H1 (cell line): ENCODE results near the gene GGA1. TPM values are rescaled to one million over a fixed set of nuclear protein-coding genes. Genes with fewer than 3 reads are reported as not detected.
A peak's percentile ranks its signal among the peaks of the same experiment; 100 is the strongest.

Experiments used
- CTCF ChIA-PET: fragments of 300-600 bp; sonication (Branson Sonifier 250); formaldehyde crosslinking; loops from one replicate; lab custom pipeline; 2021; ENCODE audit not compliant: partially characterized antibody; lab: Charles Lee
- POLR2A ChIA-PET: fragments of 300-600 bp; sonication (Branson Sonifier 250); formaldehyde crosslinking; loops from one replicate; lab custom pipeline; 2021; ENCODE audit warnings: inconsistent platforms; ENCODE audit not compliant: partially characterized antibody; lab: Charles Lee
- DNase-seq, 2 experiments: peaks; one replicate each; pipeline versions ENCODE4 v3.0.0 to v3.0.0-alpha.2; 2010 to 2022; ENCODE audit warnings: low spot score in 2 of 2, low read depth in 1 of 2, mixed read lengths in 1 of 2
- FAIRE-seq: peaks from 2 replicates; lab custom pipeline; 2011; peaks lifted over from hg19 to GRCh38; lab: Jason Lieb, UNC
- H2AFZ ChIP-seq: 2 replicates; pipeline ENCODE4 v1.8.1; 2012; ENCODE audit warnings: low read length, inconsistent platforms
- H2AK5ac ChIP-seq: 2 replicates; pipeline ENCODE4 v1.6.1; 2013; ENCODE audit warnings: low read depth, low read length
- H2BK120ac ChIP-seq: replicated peaks from 2 replicates; pipeline ENCODE3; 2013; ENCODE audit warnings: low read depth, low read length, inconsistent platforms
- H2BK12ac ChIP-seq: 2 replicates; pipeline ENCODE4 v1.6.1; 2013; ENCODE audit warnings: low read depth, low read length
- H2BK15ac ChIP-seq: 2 replicates; pipeline ENCODE4 v1.6.1; 2013; ENCODE audit warnings: low read length
- H2BK20ac ChIP-seq: 2 replicates; pipeline ENCODE4 v1.6.1; 2013; ENCODE audit warnings: low read length
- H2BK5ac ChIP-seq: 2 replicates; pipeline ENCODE4 v1.6.1; 2013; ENCODE audit warnings: low read depth, low read length
- H3K14ac ChIP-seq: 2 replicates; pipeline ENCODE4 v1.6.1; 2013; ENCODE audit warnings: inconsistent platforms; ENCODE audit not compliant: insufficient read length
- H3K18ac ChIP-seq: 2 replicates; pipeline ENCODE4 v1.6.1; 2013; ENCODE audit warnings: low read length; ENCODE audit errors: extremely low read depth
- H3K23ac ChIP-seq: 2 replicates; pipeline ENCODE4 v1.6.1; 2013; ENCODE audit warnings: inconsistent platforms; ENCODE audit not compliant: insufficient read length
- H3K23me2 ChIP-seq: 2 replicates; pipeline ENCODE4 v1.6.1; 2013; ENCODE audit warnings: low read depth, low read length
- H3K27ac ChIP-seq: 2 replicates; pipeline ENCODE4 v1.6.1; 2011; ENCODE audit warnings: low read depth, low read length, inconsistent platforms
- H3K27me3 ChIP-seq, 4 experiments: replicated peaks in 1 of 4; 1 replicate in 1 of 4; 2 replicates in 3 of 4; pipeline versions ENCODE4 v1.6.1 to v1.8.1; 2011 to 2013; ENCODE audit warnings: low read length in 3 of 4, mild to moderate bottlenecking in 3 of 4, inconsistent platforms in 2 of 4, mixed read lengths in 2 of 4, moderate library complexity in 1 of 4; ENCODE audit not compliant: control insufficient read depth in 3 of 4, insufficient read depth in 3 of 4; ENCODE audit errors: extremely low read depth in 1 of 4
- H3K36me3 ChIP-seq, 4 experiments: 2 replicates each; pipeline versions ENCODE4 v1.6.1 to v1.8.1; 2011 to 2013; ENCODE audit warnings: mild to moderate bottlenecking in 4 of 4, low read length in 3 of 4, moderate library complexity in 2 of 4, control low read depth in 1 of 4, inconsistent platforms in 1 of 4; ENCODE audit not compliant: insufficient read depth in 4 of 4, control insufficient read depth in 2 of 4
- H3K4ac ChIP-seq: replicated peaks from 2 replicates; pipeline ENCODE3; 2013; ENCODE audit warnings: low read length, low read depth, mixed read lengths, inconsistent platforms; ENCODE audit not compliant: insufficient read length
- H3K4me1 ChIP-seq, 4 experiments: replicated peaks in 1 of 4; 1 replicate in 1 of 4; 2 replicates in 3 of 4; pipeline versions ENCODE4 v1.6.1 to v1.8.1; 2011 to 2013; ENCODE audit warnings: low read length in 3 of 4, inconsistent platforms in 2 of 4, mixed read lengths in 1 of 4; ENCODE audit not compliant: insufficient read depth in 4 of 4, control insufficient read depth in 3 of 4
- H3K4me2 ChIP-seq, 2 experiments: 2 replicates each; pipeline versions ENCODE4 v1.6.1 to v1.8.1; 2011 to 2013; ENCODE audit warnings: low read depth in 2 of 2, low read length in 2 of 2, control low read depth in 1 of 2, inconsistent platforms in 1 of 2, mild to moderate bottlenecking in 1 of 2; ENCODE audit not compliant: insufficient read depth in 1 of 2
- H3K4me3 ChIP-seq, 4 experiments: fragments of 200-600, 300-600 bp in 1 of 4; sonication (generic), shearing (Covaris generic), sonication (Bioruptor Twin) in 1 of 4; 2 replicates each; pipeline versions ENCODE4 v1.5.1 to v1.8.1; 2011 to 2016; ENCODE audit warnings: low read length in 4 of 4, low read depth in 3 of 4, control low read depth in 2 of 4, inconsistent platforms in 2 of 4, mild to moderate bottlenecking in 2 of 4, mixed read lengths in 1 of 4, moderate library complexity in 1 of 4; ENCODE audit not compliant: insufficient read depth in 2 of 4; ENCODE audit errors: extremely low read depth in 1 of 4
- H3K56ac ChIP-seq: replicated peaks from 2 replicates; pipeline ENCODE3; 2013; ENCODE audit warnings: low read depth, mild to moderate bottlenecking, mixed read lengths, low read length, inconsistent platforms; ENCODE audit not compliant: insufficient read length
- H3K79me1 ChIP-seq: 2 replicates; pipeline ENCODE4 v1.6.1; 2013; ENCODE audit warnings: low read depth, low read length, control low read depth
- H3K79me2 ChIP-seq, 2 experiments: 2 replicates each; pipeline versions ENCODE4 v1.6.1 to v1.8.1; 2012 to 2013; ENCODE audit warnings: low read length in 2 of 2, mild to moderate bottlenecking in 2 of 2, inconsistent platforms in 1 of 2; ENCODE audit not compliant: insufficient read depth in 2 of 2, control insufficient read depth in 1 of 2
- H3K9ac ChIP-seq, 4 experiments: replicated peaks in 1 of 4; 1 replicate in 1 of 4; 2 replicates in 3 of 4; pipeline versions ENCODE4 v1.6.1 to v1.8.1; 2011 to 2013; ENCODE audit warnings: low read depth in 3 of 4, low read length in 3 of 4, control low read depth in 2 of 4, mild to moderate bottlenecking in 2 of 4, moderate library complexity in 2 of 4, inconsistent platforms in 1 of 4; ENCODE audit errors: extremely low read depth in 1 of 4
- H3K9me3 ChIP-seq, 2 experiments: 2 replicates each; pipeline versions ENCODE4 v1.6.1 to v1.8.1; 2012 to 2013; ENCODE audit warnings: mild to moderate bottlenecking in 2 of 2, moderate library complexity in 2 of 2, control low read depth in 1 of 2, inconsistent platforms in 1 of 2, low read depth in 1 of 2, low read length in 1 of 2, mixed read lengths in 1 of 2; ENCODE audit not compliant: insufficient read depth in 2 of 2
- H4K20me1 ChIP-seq, 2 experiments: replicated peaks in 1 of 2; 2 replicates each; pipeline versions ENCODE3 to v1.8.1; 2011 to 2013; ENCODE audit warnings: inconsistent platforms in 2 of 2, low read length in 2 of 2, mild to moderate bottlenecking in 1 of 2; ENCODE audit not compliant: insufficient read depth in 2 of 2, control insufficient read depth in 1 of 2
- H4K5ac ChIP-seq: 2 replicates; pipeline ENCODE4 v1.6.1; 2013; ENCODE audit warnings: low read length, low read depth, mixed read lengths, inconsistent platforms; ENCODE audit not compliant: insufficient read length
- H4K8ac ChIP-seq: 2 replicates; pipeline ENCODE4 v1.8.0; 2013; ENCODE audit warnings: mild to moderate bottlenecking, moderate library complexity, low read length, inconsistent platforms; ENCODE audit not compliant: insufficient read depth; ENCODE audit errors: extremely low read depth
- H4K91ac ChIP-seq: replicated peaks from 2 replicates; pipeline ENCODE3; 2013; ENCODE audit warnings: low read length, mixed read lengths, inconsistent platforms; ENCODE audit not compliant: insufficient read length
- ASH2L ChIP-seq: fragments of 200-600, 300-600 bp; sonication (generic); IDR thresholded peaks from one replicate; pipeline ENCODE4 v1.7.1; 2017; ENCODE audit warnings: low read length
- BACH1 ChIP-seq: IDR thresholded peaks from 2 replicates; pipeline ENCODE4 v1.6.1; 2012; ENCODE audit warnings: low read length, improper control_type of control experiment
- BRCA1 ChIP-seq: IDR thresholded peaks from 2 replicates; pipeline ENCODE4 v1.6.1; 2012; ENCODE audit warnings: low read depth, low read length, improper control_type of control experiment
- CBX8 ChIP-seq: fragments of 300-800, 300-1000 bp; sonication (generic); IDR thresholded peaks from 2 replicates; pipeline ENCODE4 v1.7.1; 2016; ENCODE audit warnings: low read depth, low read length, borderline replicate concordance
- CREB1 ChIP-seq: IDR thresholded peaks from 2 replicates; pipeline ENCODE4 v1.6.1; 2012; ENCODE audit warnings: inconsistent platforms
- GTF2F1 ChIP-seq: IDR thresholded peaks from 2 replicates; pipeline ENCODE4 v1.6.1; 2012; ENCODE audit warnings: low read depth, low read length, improper control_type of control experiment, borderline replicate concordance
- HDAC6 ChIP-seq: IDR thresholded peaks from one replicate; pipeline ENCODE4 v1.7.1; 2012; ENCODE audit warnings: low read depth, mild to moderate bottlenecking, inconsistent platforms, low read length, moderate library complexity
- JUN ChIP-seq: IDR thresholded peaks from 2 replicates; pipeline ENCODE4 v1.6.1; 2011; ENCODE audit warnings: low read depth, mild to moderate bottlenecking, improper control_type of control experiment, low read length
- MAFK ChIP-seq: IDR thresholded peaks from 2 replicates; pipeline ENCODE4 v1.6.1; 2012; ENCODE audit warnings: low read depth, mild to moderate bottlenecking, improper control_type of control experiment, low read length
- RXRA ChIP-seq: IDR thresholded peaks from 2 replicates; pipeline ENCODE4 v1.6.1; 2011; ENCODE audit warnings: low read depth, mild to moderate bottlenecking, low read length, moderate library complexity; ENCODE audit not compliant: insufficient read depth
- SIX5 ChIP-seq: IDR thresholded peaks from 2 replicates; pipeline ENCODE4 v1.6.1; 2011; ENCODE audit warnings: mild to moderate bottlenecking, low read depth, low read length
- ZNF274 ChIP-seq: IDR thresholded peaks from 2 replicates; pipeline ENCODE4 v1.7.0; 2012; ENCODE audit warnings: low read length, borderline replicate concordance; ENCODE audit errors: extremely low read depth
- WGBS, 2 experiments: shearing (Covaris generic) in 1 of 2; methylation state at CpG; one replicate each; pipeline versions ENCODE4 v1.1.6 to v1.1.7; 2013 to 2015; ENCODE audit warnings: low lambda C conversion rate in 2 of 2, mixed read lengths in 2 of 2, inconsistent platforms in 1 of 2, low coverage in 1 of 2, missing lambda C conversion rate in 1 of 2; ENCODE audit not compliant: insufficient replicate concordance in 2 of 2, insufficient coverage in 1 of 2, insufficient read length in 1 of 2; ENCODE audit errors: extremely low coverage in 1 of 2, missing lambda C conversion rate in 1 of 2; 5-methylcytosine and 5-hydroxymethylcytosine counted together
- polyA plus RNA-seq, 7 experiments: library from polyadenylated mRNA; depleted of rRNA in 3 of 7; stranded (reverse) in 5 of 7; unstranded in 2 of 7; fragments of >200 nt in 5 of 7; fragments of 200-250 nt in 2 of 7; gene quantifications; 1 replicate in 5 of 7; 2 replicates in 1 of 7; 4 replicates in 1 of 7; pipeline versions ENCODE4 v1.2.1 to v1.2.3, GENCODE V29; 2011 to 2013; ENCODE audit warnings: missing spikeins in 2 of 7, mixed read lengths in 2 of 7
- total RNA-seq: library from RNA; stranded (reverse); fragmentation: NEBNext Ultra II Directional; extraction: Animal tissue kit (Norgen Biotek cat#: 25700); gene quantifications from 2 replicates; pipeline ENCODE4 v1.2.1, GENCODE V29; 2021
- TF ChIP-seq, protein P1 (sequence below): IDR thresholded peaks from 2 replicates; pipeline ENCODE4 v1.6.1; 2012; ENCODE audit warnings: inconsistent platforms
- TF ChIP-seq, protein P2 (sequence below): IDR thresholded peaks from 2 replicates; pipeline ENCODE4 v1.6.1; 2011; ENCODE audit warnings: low read depth, mild to moderate bottlenecking, low read length; ENCODE audit not compliant: insufficient read depth

GGA1 gene
- total and polyA plus RNA-seq, 2 of the 8 experiments (the other 6 are each of a cell fraction or from before 2014, with no cell fraction given) = 49.3 to 57.2 TPM

DNA sequence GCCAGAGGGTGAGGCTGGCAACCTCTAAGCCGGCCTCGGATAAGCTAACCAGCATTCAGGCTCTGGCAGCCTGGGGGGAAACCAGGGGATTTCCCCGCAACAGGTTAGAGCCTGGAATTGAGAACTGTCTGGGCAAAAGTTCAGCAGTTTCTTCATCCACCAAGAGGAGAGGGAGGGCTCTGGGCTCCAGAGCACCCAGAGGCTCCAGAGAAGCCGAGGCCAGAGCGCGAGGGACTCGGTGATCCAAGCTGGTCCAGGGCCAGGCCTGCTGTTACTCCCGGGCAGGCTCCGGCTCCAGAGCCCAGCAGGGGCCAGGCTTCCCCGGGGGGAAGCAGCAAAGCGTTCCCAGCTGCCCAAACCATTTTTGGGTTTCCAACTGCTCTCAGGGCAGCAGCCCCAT is 17.5 kb downstream of the GGA1 start:
- no peak overlapping the region for H4K5ac ChIP-seq
- 93% methylated on average over 11 of the region's 11 CpGs; no CpG with 5 or more reads in 1 of the 2 experiments for WGBS, 2 experiments
- H2AFZ ChIP-seq = no peak overlapping the region
- no peak overlapping the region for H2BK15ac ChIP-seq
- H2BK12ac ChIP-seq = no peak overlapping the region
- no peaks in the 10 kb centered on the region for H3K27me3 ChIP-seq
- DNase-seq (no peak), FAIRE-seq (no peak)
- H3K36me3 ChIP-seq = peaks cover 2 to 8% (median 2%) of the 10 kb centered on the region in 4 experiments; a peak in 4 of 8 replicates
- no peak overlapping the region for H2BK5ac ChIP-seq
- H3K4me2 ChIP-seq = no peak overlapping the region
- H3K4me1 ChIP-seq = peaks cover 0 to 3% (median 0%) of the 10 kb centered on the region in 4 experiments; a peak in 3 of 7 replicates
- no peaks in the 10 kb centered on the region for H3K23me2 ChIP-seq
- H2BK120ac ChIP-seq = no peak overlapping the region
- no peak overlapping the region for H3K27ac ChIP-seq
- no peak overlapping the region for H3K18ac ChIP-seq
- 0 out of 2 replicates have a peak, but pooled peaks cover 2% of the 10 kb centered on the region for H3K79me1 ChIP-seq
- H4K20me1 ChIP-seq = peaks cover 0 to 2% of the 10 kb centered on the region in 2 experiments
- H4K8ac ChIP-seq = peak overlapping the region; percentile 14; the same call in 1 of the 2 replicates
- ChIA-PET CTCF (interaction anchor here (2.0 to 11.1 kb wide), 6 partner anchors 8 to 32 kb away, joined by 8 to 140 read pairs (median 11); partner anchors contain the start of genes PDXP and SH3BP1), POLR2A (interaction anchor here (1.1 to 7.6 kb wide), 9 partner anchors 8 to 123 kb away, joined by 3 to 63 read pairs (median 5); partner anchors contain the start of gene GGA1)
- H3K4ac ChIP-seq = no peak overlapping the region
- no peaks in the 10 kb centered on the region for H3K9me3 ChIP-seq
- H2BK20ac ChIP-seq = no peak overlapping the region
- H3K9ac ChIP-seq = no peak overlapping the region
- H3K14ac ChIP-seq = no peak overlapping the region
- no peaks in the 10 kb centered on the region for H3K79me2 ChIP-seq
- no peak overlapping the region for H4K91ac ChIP-seq
- no peak overlapping the region for H3K23ac ChIP-seq
- H3K4me3 ChIP-seq = no peak overlapping the region
- H2AK5ac ChIP-seq = no peak overlapping the region
- no peak overlapping the region for H3K56ac ChIP-seq
- no peak for TF ChIP-seq MAFK
- TF ChIP-seq ZNF274 = no peak
- TF ChIP-seq SIX5 = no peak
- TF ChIP-seq, protein P1, sequence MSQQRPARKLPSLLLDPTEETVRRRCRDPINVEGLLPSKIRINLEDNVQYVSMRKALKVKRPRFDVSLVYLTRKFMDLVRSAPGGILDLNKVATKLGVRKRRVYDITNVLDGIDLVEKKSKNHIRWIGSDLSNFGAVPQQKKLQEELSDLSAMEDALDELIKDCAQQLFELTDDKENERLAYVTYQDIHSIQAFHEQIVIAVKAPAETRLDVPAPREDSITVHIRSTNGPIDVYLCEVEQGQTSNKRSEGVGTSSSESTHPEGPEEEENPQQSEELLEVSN = no peak
- TF ChIP-seq, protein P2, sequence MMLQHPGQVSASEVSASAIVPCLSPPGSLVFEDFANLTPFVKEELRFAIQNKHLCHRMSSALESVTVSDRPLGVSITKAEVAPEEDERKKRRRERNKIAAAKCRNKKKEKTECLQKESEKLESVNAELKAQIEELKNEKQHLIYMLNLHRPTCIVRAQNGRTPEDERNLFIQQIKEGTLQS = no peak
- no peak for TF ChIP-seq GTF2F1
- no peak for TF ChIP-seq JUN
- TF ChIP-seq CREB1 = no peak
- no peak for TF ChIP-seq CBX8
- no peak for TF ChIP-seq BRCA1
- TF ChIP-seq ASH2L = no peak
- no peak for TF ChIP-seq BACH1
- TF ChIP-seq RXRA = no peak
- TF ChIP-seq HDAC6 = no peak
